HG03196 (cell line): ENCODE measurements around the gene CDK3.
"Not testable (repeated sequence)": the region's sequence is repeated elsewhere in the genome, so short reads cannot be mapped to it uniquely, and the experiment has no call there.

ENCODE experiments used
- ATAC-seq: cut with Tn5 transposase; IDR thresholded peaks from one replicate; pipeline ENCODE4 v1.9.1; 2021; ENCODE audit not compliant: unreplicated experiment

CDK3 gene

DNA sequence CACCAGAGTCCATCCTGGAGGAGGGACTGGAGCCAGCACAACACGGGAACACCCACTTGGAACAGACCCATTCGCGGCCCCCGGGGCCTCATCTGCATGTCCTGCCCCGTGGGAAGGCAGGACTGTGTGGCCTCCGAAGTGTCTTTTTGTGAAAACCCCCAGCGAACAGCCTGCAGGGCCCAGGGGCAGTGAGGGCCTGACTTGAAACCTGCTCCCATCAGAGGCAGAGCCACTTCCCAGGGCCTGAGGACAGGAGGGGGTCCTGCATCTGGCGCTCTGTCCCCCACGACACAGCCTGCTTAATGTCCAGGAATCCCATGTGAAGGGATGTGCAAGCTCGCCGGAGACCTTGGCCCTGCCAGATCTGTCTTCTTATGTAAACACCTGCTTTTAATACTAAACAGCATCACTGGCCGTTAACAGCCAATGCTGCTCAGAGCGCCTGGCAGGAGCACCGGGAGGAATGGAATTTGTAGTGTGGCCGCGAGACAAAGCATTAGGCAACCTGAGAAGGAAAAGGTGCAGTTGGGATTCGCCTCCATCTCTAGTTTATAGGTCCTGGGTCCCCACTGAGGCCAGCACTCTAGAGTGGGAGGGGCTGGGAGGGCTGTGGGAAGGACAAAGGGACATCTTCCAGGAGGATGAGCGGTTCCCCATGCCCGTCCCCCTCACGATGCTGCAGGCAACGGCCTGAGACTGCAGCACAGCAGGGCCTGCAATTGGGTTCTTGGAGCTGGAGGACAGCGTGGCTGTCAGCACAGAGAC is 36.0 kb downstream of the CDK3 start:
- no peak for ATAC-seq

- no peak for ATAC-seq
Observed at GRCh38 chr17:76038050-76038449, 37.4 kb downstream of the CDK3 start.

DNA sequence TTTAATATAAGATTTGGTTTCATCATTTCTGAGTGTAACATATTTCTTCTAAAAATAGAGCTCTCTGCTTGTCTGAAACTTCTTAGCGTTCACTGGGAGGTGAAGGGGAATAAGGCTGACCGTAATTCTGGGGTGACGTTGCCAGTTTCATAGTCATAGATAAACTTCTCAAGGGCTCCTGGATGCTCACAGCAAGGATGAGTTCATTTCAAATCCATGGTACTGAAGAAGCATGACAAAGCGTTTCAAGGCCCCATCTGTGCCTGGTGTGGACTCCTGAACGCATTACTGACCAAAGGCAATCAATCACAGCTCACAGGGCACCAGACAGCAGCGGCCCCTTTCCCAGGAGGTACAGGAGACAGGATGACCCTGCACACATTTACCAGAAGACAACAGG is 38.5 kb downstream of the CDK3 start:
- ATAC-seq, result no peak

GRCh38 chr17:76040376-76040775 is 39.7 kb downstream of the CDK3 start:
- no peak for ATAC-seq

GRCh38 chr17:76042868-76043267 is 42.2 kb downstream of the CDK3 start:
- ATAC-seq, result not testable (repeated sequence)

- ATAC-seq, result not testable (repeated sequence)
Observed at GRCh38 chr17:76044475-76045007, 43.9 kb downstream of the CDK3 start.

DNA sequence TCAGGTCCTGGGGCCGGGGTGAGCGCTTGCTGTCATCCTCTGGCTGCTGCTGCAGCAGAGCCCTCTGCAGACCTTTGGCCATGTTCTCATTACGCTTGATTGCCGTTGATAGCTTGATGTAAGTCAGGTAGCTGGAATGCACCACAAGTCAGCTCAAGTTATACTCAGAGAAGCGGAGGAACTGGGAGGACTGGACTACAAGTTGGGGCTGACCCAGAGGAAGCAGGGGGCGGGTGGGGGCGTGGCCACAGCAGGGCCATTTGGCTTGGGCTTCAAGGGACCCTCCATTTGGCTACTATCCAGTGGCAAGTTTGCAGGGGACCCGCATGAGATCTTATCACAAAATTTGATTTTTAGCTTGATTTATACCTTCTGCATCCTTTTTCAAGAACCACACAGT is 45.4 kb downstream of the CDK3 start:
- no peak for ATAC-seq

DNA sequence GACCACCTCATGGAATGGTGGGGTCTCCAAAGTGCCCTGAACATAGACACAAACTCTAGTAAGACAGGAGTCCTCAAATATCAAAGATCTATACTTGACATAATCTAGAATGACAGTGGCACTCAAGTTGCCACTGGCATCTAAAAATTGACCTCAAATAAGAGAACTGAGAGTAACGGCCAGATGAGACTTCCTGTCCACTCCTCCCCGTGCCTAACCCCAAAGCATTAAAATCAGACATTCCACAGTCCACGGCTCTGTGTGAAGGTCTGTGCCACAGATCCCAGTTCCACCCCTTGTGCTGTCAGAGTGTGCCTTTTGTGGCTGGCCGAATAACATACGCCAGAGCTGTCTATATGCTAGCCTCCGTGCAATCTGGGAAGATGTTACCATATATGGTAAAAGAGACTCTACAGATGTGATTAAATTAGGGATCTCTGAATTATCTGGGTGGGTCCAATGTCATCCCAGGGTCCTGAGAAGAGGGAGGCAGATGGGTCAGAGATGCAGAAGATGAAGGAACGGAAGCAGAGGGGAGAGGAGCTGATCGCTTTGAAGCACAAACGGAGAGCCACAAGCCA is 47.5 kb downstream of the CDK3 start:
- no peak for ATAC-seq

DNA sequence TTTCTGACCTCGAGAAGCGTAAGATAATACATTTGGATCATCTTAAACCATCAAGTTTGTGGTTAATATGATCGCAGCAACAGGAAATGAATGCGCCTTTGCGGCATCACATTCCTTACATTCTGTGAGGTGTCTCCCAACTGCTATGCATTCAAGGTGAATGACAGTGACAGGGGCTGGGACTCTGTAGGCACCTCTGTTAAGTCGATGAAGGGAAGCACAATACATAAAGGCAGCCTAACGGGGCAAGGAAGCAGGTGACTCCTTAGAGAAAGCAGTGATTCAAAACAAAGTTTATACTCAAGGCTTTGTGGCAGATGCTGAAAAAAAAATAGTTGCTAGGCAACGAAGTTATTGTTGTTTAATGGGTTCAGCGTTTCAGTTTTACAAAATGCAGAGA is 48.1 kb downstream of the CDK3 start:
- ATAC-seq, result no peak

DNA sequence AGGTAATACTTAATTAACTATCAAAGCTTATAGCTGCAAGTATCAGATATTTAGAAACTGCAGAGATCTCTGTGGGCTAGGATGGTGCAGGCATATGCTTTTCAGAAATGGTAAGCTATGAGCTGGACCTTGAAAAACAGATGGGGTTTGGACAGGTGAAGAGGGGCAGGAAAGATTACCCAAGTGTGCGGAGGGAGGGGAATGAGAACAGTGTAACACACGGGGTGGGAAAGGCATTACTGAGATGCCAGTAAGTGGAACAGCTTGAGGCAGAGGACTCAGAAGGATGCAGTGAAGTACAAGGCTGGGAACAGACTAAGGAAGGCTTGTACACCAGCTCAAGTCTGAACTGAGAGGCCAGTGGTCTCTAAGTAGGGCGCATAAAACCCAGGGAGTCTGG is 48.6 kb downstream of the CDK3 start:
- ATAC-seq, result no peak

DNA sequence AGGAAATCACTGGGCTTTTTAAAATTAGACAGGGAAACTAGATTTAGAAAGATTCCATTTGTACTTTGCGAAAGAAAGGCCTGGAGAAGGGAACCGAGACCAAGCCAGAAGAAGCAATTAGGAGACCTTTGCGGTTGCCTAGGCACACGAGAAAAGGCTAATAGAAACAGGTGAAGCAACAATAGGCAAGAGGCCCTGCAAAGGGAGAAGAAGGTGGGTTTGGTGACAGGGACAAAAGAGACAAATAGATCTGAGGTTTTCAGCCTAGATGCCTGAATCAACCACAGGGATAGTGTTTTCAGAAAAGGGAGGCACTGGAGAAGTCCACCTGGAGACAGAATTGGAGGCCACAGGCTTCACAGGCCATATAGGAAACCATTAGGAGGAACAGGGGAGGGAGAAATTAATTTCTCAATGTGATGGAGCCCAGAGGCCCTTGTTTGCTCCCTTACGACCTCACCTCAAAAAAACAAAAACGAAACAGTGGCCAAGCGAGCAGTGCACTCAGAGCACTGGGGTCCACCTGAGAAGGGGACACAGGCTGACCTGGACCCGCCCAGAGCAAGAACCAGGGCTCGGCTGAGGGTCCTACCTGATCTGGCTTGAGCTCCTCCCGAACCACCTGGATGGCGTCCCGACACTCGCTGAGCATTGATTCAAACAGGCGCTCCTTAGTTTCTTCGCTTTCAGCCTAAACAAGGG is 49.3 kb downstream of the CDK3 start:
- ATAC-seq, result no peak

- no peak for ATAC-seq
Observed at GRCh38 chr17:76050538-76051467, 50.1 kb downstream of the CDK3 start.

DNA sequence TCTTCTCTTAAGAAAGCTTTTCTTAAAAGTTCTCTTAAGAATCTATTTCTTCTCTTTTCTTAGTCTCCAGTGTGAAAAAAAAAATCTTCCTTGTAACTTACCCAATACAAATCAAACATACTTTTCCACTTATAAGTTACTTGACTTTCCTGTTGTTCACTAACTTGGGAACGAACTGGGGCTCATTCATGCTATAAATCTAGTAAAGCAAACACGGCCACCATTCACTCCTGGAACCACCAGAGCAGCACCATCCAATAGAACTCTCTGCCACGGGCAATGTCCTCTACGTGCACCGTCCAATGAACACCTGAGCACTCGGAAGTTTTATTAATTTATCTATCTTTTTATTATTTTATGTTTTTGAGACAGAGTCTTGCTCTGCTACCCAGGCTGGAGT is 50.9 kb downstream of the CDK3 start:
- no peak for ATAC-seq

- ATAC-seq, result no peak
Observed at GRCh38 chr17:76053246-76054111, 52.8 kb downstream of the CDK3 start.

DNA sequence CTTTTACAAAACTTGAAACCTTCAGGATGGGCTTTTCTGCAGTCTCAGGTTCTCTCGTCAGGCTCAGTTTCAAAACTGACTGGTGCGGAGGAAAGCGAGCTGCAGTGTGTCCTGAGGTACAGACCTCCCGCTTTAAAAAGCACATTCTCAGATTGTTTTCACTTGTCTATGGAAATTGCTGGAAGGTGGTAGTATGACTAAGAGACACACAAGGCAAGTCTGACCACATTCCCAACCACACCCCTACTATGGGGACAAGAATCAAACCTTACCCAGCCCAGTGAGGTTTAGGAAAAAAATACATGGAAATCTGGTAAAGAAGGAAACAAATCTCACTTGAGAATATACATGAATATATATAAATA is 53.4 kb downstream of the CDK3 start:
- ATAC-seq, result no peak
